Measurements from ENCODE around the gene MYO1A.

The MYO1A gene

DNA sequence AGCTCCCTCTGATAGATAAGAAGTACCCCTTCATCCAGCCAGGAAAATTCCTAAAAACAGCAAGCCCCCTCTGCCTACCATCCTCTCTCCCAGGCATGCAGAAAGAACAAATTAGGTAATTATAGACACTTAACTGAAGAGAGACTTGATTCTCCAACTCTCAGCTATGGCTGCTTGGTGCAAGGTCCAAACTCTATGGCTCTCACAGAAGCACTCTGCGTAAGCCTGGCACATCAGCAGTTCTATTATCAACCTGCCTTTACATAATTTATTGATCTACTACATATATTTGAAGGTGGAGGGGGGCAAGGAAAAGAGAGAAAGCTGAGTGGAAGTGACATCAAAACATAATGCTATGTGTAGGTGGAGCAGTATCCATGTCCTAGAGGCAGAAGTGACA is 1.1 kb upstream of the MYO1A start:
- no peaks in the 10 kb centered on the region for H3K27me3 ChIP-seq (replicated peaks; ENCODE audit: control insufficient read depth, insufficient read depth, low read length)
- DNase-seq (ENCODE audit: extremely low read depth, insufficient read length) = no peak
- no peak overlapping the region for H3K4me3 ChIP-seq (replicated peaks; ENCODE audit: low read depth, low read length)
- TF ChIP-seq, protein P1, sequence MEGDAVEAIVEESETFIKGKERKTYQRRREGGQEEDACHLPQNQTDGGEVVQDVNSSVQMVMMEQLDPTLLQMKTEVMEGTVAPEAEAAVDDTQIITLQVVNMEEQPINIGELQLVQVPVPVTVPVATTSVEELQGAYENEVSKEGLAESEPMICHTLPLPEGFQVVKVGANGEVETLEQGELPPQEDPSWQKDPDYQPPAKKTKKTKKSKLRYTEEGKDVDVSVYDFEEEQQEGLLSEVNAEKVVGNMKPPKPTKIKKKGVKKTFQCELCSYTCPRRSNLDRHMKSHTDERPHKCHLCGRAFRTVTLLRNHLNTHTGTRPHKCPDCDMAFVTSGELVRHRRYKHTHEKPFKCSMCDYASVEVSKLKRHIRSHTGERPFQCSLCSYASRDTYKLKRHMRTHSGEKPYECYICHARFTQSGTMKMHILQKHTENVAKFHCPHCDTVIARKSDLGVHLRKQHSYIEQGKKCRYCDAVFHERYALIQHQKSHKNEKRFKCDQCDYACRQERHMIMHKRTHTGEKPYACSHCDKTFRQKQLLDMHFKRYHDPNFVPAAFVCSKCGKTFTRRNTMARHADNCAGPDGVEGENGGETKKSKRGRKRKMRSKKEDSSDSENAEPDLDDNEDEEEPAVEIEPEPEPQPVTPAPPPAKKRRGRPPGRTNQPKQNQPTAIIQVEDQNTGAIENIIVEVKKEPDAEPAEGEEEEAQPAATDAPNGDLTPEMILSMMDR (IDR thresholded peaks at IDR 0.05; ENCODE audit: insufficient read depth, low read length, poor library complexity, severe bottlenecking) = no peak
- no peaks in the 10 kb centered on the region for H3K36me3 ChIP-seq (ENCODE audit: control insufficient read depth, insufficient read depth, low read length)

DNA sequence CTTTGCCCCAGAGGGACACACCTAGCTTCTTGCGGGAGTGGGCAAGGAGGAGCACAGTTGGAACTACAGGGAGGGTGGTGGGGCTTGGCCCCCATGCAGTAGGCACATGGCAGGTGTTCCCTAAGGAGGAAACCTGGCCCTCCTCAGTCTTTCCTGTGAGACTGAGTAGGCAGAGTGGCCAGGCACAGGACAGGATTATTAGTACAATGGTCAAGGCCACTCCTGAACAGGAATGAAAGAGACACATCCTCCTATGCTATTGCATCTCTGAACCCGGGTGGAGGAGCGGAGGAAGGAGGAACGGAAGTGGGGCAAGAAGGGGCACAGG is 846 bp downstream of the MYO1A start:
- no peak overlapping the region for H3K4me3 ChIP-seq (replicated peaks; ENCODE audit: low read depth, low read length)
- TF ChIP-seq, protein P1 (IDR thresholded peaks at IDR 0.05; ENCODE audit: insufficient read depth, low read length, poor library complexity, severe bottlenecking) = no peak
- no peak for DNase-seq (ENCODE audit: extremely low read depth, insufficient read length)

DNA sequence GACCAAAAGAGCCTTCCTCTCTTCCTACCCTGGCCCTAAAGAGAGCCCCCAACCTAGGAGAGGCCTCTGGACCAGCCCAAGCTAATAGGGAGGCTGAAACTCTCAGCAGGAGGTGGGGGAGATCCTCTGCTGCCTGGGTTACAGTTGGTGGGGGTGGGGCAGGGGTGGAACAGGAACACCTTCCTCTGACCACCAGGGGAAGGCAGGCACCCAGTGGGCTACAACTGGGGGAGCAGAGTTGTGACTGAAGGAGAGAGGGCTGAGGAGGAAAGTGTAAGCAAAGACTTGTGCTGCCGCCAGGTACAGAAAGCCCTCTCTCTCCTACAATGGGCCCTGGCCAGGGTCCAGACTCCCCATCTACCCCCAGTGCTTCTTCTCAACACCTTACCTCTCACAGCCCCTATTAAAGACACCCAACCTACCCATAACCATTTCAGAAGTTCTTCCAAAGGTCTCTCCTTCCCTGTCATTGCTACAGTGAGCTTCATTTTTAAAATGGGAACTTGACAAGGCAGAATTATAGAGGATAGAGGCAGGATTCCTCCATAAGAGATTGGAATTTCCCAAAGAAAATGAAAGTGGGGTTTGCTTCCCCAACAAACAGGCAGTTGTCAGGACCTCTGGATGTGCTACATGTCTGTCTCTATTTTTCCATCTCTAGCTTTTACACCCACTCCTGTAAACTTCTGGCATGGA is 1.4 kb downstream of the MYO1A start:
- DNase-seq (ENCODE audit: extremely low read depth, insufficient read length) = no peak
- no peaks in the 10 kb centered on the region for H3K36me3 ChIP-seq (ENCODE audit: control insufficient read depth, insufficient read depth, low read length)
- no peak overlapping the region for H3K4me3 ChIP-seq (replicated peaks; ENCODE audit: low read depth, low read length)
- no peaks in the 10 kb centered on the region for H3K27me3 ChIP-seq (replicated peaks; ENCODE audit: control insufficient read depth, insufficient read depth, low read length)
- TF ChIP-seq, protein P1 (IDR thresholded peaks at IDR 0.05; ENCODE audit: insufficient read depth, low read length, poor library complexity, severe bottlenecking) = no peak

More for the DNA sequence above, 846 bp downstream of the MYO1A start:
- no peaks in the 10 kb centered on the region for H3K36me3 ChIP-seq (ENCODE audit: control insufficient read depth, insufficient read depth, low read length)
- no peaks in the 10 kb centered on the region for H3K27me3 ChIP-seq (replicated peaks; ENCODE audit: control insufficient read depth, insufficient read depth, low read length)

DNA sequence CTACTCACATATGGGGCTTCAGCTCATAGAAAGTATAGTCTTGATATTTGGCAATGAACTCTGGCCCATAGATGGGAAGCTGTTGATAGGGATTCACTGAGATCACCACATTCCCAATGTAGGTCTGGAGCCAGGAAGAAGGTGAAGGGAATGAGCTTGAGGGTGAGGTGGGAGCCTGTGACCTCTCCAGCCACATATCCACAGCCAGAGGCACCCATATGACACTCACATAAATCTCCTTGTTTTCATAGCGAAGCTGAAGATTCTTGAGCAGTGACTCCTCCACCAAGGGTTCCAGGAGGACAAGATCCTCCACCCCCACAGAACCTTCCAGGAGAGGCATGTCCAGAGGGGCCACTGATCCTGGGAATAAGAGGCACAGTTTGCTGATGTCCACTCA is 1.9 kb downstream of the MYO1A start:
- no peaks in the 10 kb centered on the region for H3K27me3 ChIP-seq (replicated peaks; ENCODE audit: control insufficient read depth, insufficient read depth, low read length)
- TF ChIP-seq, protein P1 (IDR thresholded peaks at IDR 0.05; ENCODE audit: insufficient read depth, low read length, poor library complexity, severe bottlenecking) = no peak
- no peaks in the 10 kb centered on the region for H3K36me3 ChIP-seq (ENCODE audit: control insufficient read depth, insufficient read depth, low read length)
- DNase-seq (ENCODE audit: extremely low read depth, insufficient read length) = no peak
- H3K4me3 ChIP-seq (replicated peaks; ENCODE audit: low read depth, low read length) = no peak overlapping the region

DNA sequence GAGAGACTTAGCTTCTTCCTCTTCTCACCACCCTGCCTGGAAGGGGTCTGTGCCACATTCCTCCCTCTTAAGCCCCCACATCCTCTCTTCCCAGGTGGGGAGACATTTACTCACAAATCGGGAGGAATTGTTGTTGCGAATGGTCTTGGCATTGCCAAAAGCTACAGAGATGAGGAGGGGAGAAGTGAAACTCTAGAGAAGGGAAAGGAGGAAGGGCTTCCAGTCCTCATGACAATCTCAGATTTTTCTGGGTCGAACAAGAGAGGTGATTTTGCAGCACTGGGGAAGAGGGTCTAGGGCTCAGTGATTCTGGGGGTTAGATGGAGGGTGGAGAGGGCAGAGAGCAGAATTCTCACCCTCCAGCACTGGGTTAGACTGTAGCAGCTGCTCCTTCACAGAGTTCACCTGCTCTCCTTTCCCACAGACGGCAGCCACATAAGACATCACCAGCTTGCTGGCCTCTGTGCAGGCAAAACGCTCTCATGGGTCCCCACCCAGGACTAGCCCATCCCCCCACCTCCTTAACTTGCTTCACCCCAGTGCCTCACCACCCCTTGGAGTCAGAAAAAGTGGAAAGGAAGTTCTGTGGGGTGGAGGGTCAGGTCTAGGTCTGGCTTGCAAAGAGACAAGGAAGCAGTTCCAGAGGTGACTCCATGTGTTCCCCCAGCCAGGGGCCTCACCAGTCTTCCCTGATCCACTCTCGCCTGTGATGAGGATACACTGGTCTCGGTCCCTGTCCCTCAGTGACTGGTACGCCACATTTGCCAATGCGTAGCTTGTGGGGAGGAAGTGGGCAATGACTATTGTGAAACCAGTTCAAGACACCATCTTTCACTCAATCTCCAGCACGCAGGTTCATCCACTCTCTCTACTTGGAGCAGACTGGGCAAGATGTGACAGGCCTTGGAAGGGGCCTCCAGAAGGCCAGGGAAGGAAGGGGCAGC is 2.7 kb downstream of the MYO1A start:
- Histone ChIP-seq H3K36me3 (ENCODE audit: control insufficient read depth, insufficient read depth, low read length) (no peaks in the 10 kb centered on the region), H3K27me3 (replicated peaks; ENCODE audit: control insufficient read depth, insufficient read depth, low read length) (no peaks in the 10 kb centered on the region), H3K4me3 (replicated peaks; ENCODE audit: low read depth, low read length) (no peak overlapping the region)
- TF ChIP-seq, protein P1 (IDR thresholded peaks at IDR 0.05; ENCODE audit: insufficient read depth, low read length, poor library complexity, severe bottlenecking) = no peak
- DNase-seq (ENCODE audit: extremely low read depth, insufficient read length) = peak; percentile 24
